Activated T-cell treated with anti-CD3 and anti-CD28 coated beads for 48 hours (primary cell): ENCODE data around the gene NR2F6.
"Not testable (repeated sequence)": the region's sequence is repeated elsewhere in the genome, so short reads cannot be mapped to it uniquely, and the experiment has no call there.

Source experiments
- DNase-seq: peaks from one replicate; pipeline ENCODE4 v3.0.0-alpha.2; 2020; ENCODE audit warnings: low read depth

NR2F6 gene

DNA sequence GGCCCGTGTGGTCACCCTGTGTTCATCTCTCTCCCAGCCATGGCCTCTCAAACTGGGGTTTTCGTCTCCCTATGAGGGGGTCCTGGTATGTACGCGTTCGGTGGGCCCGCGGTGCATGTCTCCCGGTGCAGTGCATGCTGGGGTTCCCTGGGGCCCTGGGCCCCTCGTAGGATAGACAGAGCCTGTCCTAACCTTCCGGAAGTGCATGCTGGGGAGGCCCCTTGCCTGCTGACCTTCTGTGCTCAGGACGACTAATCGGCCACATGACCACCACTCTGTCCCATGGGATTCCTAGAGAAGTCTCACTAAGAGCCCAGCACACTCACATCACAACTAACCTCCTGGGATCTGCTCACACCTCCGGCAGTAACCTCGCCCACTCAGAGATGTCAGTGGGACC, 35.4 kb downstream of the NR2F6 start:
- no peak for DNase-seq

DNA sequence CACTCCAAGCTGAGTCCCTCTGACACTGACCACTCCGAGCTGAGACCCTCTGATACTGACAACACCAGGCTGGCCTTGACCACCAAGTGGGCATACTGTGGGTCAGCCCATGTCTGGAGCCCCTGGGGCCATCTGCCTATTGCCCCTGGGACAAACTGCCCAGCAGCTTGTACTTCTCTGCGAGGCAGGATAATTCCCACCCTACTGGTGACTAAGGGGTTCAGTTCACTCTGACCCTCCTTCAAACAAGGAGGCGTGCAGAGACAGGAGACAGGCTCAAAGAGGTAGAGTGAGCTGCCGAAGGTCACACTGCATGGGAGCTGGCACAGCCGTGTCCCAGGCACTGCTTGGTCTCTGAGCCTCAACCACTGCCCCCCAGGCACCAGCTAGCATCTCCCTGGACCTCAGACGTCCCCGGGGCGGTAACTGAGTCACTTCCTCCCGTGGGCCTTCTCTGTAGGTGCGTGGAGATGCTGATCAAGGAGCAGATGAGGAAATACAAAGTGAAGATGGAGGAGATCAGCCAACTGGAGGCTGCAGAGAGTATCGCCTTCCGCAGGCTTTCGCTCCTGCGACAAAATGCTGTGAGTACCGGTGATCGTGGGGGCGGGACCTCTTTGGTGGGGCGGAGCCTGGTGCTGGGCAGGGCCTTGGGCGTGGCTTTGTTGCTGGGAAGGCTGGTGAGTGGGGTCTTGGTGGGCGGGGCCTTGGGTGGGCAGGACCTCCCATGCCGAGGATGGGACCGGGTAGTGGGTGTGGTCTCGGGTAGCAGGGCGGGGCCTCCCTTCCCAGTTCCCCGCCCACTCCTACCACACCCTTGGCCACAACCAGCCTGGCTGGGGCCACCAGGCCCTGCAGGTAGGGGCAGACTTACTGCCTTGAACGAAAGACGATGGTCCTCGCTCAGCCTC, 36.3 kb downstream of the NR2F6 start:
- DNase-seq: peak; percentile 62

DNA sequence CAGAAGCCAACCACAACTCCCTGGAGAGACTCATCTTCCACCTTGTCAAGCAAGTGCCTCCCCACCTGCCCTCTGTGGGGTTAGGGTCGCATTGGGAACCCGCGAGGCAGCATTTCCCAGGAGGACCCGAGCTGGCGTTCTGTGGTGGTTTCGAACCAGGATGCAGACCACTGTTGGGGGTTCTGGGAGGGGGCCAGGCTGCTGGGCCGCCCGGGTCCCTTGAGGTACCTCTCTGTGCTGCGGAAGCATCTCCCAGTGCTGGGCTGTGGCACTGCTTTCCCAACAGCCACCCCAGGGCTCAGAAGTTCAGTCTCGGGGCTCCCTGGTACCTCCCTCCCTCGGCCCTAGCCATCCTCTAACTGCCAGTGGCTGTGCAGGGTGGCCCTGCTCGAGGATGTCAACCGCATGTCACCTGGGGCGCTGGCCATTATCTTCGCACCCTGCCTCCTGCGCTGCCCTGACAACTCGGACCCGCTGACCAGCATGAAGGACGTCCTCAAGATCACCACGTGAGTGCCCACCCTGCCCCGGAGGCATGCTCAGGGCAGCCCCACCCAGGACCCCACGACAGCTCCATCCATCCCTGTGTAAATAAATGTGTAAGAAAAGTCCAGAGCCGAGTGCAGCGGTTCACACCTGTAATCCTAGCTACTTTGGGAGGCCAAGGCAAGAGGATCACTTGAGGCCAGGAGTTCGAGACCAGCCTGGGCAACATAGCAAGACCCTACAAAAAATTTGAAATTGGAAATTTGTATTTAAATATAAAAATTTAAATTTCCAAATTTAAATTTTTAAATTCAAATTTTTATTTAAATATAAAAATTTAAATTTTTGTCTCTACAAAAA, 38.8 kb downstream of the NR2F6 start:
- DNase-seq: no peak

DNA sequence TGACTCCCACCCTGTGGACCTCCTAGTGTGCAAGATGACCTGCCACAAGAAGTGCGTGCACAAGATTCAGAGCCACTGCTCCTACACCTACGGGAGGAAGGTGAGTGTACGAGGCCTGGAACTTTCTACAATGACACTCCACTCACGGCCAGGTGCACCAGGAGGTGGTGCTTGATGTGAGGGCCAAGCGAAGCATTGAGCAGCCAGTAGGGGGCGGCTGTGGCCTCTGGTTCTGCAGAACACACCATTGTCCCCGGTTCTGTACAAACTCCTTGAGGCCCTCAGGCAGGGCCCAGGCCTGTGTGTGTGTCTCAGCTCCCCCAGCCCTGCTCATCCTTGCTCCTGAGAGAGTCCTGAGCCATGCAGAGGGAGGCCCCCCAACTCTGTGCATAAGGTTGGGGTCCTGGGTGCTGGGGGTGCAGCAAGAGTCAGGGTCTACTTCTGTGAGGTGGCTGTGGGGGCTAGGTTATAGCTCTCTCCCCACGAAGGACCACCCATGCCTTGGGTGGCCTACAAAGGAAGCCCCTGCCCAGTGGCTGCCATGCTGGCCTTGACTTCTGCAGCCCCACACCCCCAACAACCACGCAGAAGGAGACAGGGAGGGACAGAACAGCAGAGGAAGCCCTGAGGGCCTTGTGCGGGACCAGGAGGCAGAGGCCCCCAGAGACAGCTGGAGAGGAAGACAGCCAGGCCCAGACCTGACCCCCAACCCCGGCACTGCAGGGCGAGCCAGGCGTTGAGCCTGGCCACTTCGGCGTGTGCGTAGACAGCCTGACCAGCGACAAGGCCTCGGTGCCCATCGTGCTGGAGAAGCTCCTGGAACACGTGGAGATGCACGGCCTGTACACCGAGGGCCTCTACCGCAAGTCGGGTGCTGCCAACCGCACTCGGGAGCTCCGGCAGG, 40.2 kb downstream of the NR2F6 start:
- DNase-seq: peak; percentile 52

DNA sequence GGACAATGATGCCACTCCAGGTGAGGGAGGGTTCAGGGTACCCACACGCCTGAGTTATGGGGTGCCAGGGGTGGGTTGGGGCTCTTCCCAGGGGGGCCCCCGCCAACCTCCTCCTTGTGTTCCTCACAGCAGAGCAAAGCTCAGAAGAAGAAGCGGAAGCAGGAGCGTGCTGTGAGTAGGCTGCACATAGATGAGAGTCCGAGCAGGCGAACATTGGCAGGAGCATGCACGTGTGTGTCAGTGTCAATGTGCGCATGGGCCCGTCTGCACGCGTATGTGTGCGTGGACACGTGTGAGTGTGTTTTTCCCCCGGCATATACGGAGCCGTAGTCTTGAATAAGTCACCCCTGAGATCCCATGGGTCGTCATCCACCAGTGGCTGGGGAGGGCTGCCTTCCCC, 43.0 kb downstream of the NR2F6 start:
- no peak for DNase-seq

DNA sequence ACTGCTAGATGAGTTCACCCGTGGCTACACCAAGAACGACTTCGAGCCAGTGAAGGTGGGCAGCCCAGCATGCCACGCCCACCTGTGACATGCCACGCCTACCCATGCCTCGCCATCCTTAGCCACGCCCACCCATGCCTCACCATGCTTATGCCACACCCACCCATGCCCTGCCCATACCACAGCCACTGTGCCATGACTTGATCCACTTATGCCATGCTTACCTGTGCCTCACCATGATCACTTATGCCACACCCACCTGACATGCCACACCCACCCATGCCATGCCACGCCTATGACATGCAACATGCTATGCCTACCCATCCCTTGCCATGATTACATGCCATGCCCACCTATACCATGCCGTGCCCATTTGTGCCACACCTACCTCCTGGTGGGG, 43.5 kb downstream of the NR2F6 start:
- DNase-seq: no peak

DNA sequence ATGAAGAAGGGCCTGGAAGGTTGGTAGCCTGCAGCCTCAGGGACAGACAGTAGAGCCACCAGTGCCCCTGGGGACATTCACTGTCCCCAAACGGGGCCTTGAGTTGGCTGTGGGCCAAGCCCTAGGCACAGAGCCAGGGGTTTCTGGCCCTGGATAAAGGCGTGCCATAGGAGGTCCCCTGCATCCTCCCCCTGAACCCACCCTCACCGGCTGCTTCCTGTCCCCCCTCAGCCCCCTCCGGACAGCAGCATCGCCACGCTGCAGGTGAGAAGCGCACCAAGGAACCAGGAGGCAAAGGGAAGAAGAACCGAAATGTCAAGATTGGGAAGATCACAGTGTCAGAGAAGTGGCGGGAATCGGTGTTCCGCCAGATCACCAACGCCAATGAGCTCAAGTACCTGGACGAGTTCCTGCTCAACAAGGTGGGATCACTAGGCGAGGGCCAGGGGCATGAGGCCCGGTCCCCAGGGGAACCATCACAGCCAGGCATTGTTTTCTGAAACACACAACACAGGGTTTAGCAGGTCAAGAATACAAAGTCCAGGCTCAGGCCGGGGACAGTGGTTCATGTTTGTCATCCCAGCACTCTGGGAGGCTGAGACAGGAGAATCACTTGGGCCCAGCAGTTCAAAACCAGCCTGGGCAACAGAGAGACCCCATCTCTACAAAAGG, 45.2 kb downstream of the NR2F6 start:
- no peak for DNase-seq

DNA sequence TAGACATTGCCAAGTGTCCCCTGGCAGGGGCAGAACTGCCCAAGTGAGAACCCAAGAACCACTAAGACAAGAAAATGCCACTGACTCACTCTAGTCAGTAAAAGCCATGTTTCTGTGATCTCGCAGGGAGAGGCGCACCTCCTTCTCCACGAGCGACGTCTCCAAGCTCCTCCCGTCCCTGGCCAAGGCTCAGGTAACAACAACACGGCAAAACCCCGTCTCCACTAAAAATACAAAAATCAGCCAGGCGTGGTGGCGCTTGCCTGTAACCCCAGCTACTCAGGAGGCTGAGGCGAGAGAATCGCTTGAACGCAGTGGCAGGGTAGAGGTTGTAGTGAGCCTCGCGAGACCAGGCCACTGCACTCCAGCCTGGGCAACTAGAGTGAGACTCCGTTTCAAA, 48.1 kb downstream of the NR2F6 start:
- no peak for DNase-seq

DNA sequence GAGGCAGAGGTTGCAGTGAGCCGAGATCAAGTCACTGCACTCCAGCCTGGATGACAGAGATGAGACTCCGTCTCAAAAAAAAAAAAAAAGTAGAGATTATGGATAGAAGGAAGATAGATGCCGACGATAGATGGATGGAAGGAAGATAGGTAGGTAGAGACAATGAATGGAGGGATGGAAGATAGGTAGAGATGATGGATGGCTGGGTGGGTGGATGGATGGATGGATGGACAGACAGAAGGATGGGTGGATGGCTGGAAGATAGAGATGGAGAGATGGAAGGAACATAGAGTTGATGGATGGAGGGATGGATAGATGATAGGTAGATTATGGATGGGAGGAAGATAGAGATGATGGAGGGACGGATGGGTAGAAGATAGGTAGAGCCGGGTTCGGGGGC, 49.1 kb downstream of the NR2F6 start:
- no peak for DNase-seq

DNA sequence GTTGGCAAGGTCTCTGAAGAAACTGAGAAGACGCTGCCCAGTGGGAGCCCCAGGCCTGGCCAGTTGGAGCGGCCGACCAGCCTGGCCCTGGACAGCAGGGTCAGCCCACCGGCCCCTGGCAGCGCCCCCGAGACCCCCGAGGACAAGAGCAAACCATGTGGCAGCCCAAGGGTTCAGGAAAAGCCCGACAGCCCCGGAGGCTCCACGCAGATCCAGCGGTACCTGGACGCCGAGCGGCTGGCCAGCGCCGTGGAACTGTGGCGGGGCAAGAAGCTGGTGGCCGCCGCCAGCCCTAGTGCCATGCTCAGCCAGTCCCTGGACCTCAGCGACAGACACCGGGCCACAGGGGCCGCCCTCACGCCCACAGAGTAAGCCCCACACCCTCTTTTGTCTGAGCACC, 50.6 kb downstream of the NR2F6 start:
- no peak for DNase-seq

DNA sequence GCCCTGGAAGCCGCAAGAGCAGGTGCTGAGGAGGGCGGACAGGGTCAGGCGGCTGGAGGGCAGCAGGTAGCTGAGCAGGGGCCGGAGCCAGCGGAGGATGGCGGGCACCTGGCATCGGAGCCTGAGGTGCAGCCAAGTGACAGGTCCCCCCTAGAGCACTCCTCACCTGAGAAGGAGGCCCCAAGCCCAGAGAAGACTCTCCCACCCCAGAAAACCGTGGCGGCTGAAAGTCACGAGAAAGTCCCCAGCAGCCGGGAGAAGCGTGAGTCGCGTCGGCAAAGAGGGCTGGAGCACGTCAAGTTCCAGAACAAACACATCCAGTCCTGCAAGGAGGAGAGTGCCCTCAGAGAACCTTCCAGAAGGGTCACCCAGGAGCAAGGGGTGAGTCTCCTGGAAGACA, 51.1 kb downstream of the NR2F6 start:
- DNase-seq: no peak

DNA sequence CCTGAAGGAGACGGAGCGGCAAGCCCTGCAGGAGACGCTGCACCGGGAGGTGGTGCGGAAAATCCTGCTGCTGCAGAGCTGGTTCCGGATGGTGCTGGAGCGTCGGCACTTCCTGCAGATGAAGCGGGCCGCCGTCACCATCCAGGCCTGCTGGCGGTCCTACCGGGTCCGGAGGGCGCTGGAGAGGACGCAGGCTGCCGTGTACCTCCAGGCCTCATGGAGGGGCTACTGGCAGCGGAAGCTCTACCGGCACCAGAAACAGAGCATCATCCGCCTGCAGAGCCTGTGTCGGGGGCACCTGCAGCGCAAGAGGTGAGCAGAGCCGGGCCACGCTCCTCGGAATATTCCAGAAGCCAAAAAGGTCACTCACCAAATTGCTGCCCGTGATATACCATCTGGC, 53.0 kb downstream of the NR2F6 start:
- no peak for DNase-seq

DNA sequence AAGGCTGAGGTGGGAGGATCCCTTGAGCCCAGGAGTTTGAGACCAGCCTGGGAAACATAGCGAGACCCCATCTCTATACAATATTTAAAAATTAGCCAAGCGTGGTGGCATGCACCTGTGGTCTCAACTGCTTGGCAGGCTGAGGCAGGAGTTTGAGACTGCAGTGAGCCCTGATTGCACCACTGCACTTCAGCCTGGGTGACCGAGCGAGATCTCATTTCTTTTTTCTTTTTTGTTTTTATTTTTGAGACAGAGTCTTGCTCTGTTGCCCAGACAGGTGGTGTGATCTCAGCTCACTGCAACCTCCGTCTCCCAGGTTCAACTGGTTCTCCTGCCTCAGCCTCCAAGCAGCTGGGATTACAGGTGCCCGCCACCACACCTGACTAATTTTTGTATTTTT, 54.0 kb downstream of the NR2F6 start:
- DNase-seq: not testable (repeated sequence)

DNA sequence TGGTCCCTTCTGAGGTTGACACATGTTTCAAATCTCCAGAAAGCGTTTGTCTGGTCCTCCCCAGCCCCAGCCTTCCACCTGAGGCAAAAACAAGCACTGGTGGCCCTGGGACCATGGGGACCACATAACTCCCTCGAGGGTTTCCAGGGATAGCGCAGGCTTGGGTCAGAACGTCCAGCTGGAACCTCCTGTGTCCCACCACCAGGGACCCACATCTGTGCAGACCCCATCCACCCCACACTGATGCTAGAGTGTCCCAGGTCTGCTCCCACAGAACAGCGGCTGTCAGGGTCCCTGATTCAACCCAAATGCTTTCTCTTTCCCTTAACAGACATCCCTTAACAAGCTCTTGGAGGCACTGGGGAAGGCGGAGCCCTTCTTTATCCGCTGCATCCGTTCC, 60.1 kb downstream of the NR2F6 start:
- no peak for DNase-seq

DNA sequence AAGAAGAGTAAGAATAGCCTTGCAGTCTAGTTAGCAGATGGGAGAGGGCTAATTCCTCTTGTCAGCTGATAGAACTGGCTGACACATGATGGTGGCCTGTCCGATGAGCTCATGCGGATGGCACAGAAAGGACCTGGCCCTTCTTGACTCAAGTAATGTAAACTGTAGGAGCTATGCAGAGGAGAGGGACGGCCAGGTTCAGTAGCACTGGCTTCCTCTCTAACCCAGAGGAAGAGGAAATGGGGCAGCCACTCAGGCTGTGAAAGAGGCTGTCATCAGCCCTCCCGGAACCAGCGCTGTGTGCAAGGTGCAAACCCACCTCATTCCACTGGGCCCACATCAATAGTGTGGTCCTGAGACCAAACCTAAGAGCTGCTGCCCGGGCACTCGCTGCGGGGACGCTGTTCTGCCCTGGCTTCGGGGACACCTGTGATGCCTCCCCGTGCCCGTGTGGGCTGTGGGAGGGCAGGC, 61.3 kb downstream of the NR2F6 start:
- DNase-seq: peak; percentile 11

DNA sequence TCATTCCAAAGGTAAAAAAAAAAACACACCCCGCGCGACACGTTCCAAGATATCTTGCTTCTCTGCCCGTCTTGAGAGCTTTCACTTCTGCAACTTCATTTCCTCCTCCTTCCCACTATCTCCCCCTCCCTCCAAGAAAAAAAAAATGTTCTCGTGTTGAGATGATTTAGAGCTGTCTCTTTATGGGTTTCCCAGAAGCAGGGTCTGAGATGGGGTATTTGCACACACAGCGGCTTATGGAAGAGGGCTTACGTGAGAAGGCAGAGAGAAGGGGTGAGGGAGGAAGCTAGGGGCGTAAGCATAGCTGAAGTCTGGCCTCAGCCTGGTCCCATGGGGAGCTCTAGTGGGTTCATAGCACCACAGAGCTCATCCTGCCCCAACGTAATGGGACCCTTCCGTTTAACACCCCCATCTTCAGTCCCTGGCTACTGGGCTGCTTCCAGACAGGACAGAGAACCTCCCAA, 61.8 kb downstream of the NR2F6 start:
- DNase-seq: no peak

DNA sequence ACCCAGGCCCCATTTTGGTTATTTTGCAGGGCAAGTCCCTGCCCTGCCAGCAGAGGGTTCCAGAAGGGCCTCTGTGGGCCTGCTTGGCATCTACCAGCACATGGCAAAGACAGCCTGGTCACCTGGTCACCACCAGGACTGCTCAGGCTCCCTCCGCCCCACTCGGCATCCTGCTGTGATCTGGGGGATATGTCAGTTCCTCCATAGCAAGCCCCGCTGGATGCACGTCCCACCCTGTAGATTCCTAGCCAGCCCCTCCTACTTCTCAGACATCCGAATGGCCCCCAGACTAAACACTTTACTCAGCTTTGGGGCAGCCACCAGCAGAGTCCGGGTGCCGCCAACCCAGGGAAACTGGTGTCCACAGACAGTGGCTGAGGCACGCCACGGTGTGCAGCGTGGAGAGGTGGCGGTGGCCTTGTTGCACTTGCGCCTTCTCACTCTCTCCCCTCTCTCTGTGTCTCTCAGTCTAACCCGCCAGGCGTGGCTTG, 62.4 kb downstream of the NR2F6 start:
- DNase-seq: peak; percentile 15
